Measurements from ENCODE around the gene FBXO31. TPM values are rescaled to one million over a fixed set of nuclear protein-coding genes. Genes with fewer than 3 reads are reported as not detected.

FBXO31 gene
- total and polyA plus RNA-seq, 12 donors = 15.1 to 94.3 (median 72.4) TPM

- H3K4me3 ChIP-seq = no peak overlapping the region
- peaks cover 0 to 65% (median 13%) of the 10 kb centered on the region in 9 donors for H3K36me3 ChIP-seq
- H3K27me3 ChIP-seq = no peaks in the 10 kb centered on the region
- DNase-seq = no peak
- intact Hi-C loops (cut with DNase I) = no loop called here
- ATAC-seq = no peak
- 93 to 95% methylated on average over 17 of the region's 17 CpGs for WGBS, 2 donors
- H3K27ac ChIP-seq = no peak overlapping the region
- H3K4me1 ChIP-seq = peaks cover 0 to 26% (median 9%) of the 10 kb centered on the region in 9 donors
- TF ChIP-seq, protein P1, sequence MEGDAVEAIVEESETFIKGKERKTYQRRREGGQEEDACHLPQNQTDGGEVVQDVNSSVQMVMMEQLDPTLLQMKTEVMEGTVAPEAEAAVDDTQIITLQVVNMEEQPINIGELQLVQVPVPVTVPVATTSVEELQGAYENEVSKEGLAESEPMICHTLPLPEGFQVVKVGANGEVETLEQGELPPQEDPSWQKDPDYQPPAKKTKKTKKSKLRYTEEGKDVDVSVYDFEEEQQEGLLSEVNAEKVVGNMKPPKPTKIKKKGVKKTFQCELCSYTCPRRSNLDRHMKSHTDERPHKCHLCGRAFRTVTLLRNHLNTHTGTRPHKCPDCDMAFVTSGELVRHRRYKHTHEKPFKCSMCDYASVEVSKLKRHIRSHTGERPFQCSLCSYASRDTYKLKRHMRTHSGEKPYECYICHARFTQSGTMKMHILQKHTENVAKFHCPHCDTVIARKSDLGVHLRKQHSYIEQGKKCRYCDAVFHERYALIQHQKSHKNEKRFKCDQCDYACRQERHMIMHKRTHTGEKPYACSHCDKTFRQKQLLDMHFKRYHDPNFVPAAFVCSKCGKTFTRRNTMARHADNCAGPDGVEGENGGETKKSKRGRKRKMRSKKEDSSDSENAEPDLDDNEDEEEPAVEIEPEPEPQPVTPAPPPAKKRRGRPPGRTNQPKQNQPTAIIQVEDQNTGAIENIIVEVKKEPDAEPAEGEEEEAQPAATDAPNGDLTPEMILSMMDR (IDR thresholded peaks at IDR 0.05) = no peak
- no peaks in the 10 kb centered on the region for H3K9me3 ChIP-seq
Observed at GRCh38 chr16:87353613-87354012, 30.0 kb downstream of the FBXO31 start.

GRCh38 chr16:87352818-87353217 is 30.8 kb downstream of the FBXO31 start:
- ATAC-seq (no peak), DNase-seq (no peak)
- Histone ChIP-seq H3K27me3 (no peaks in the 10 kb centered on the region), H3K36me3 (peaks cover 0 to 62% (median 7%) of the 10 kb centered on the region in 9 donors), H3K9me3 (no peaks in the 10 kb centered on the region), H3K4me1 (peaks cover 0 to 24% (median 9%) of the 10 kb centered on the region in 9 donors), H3K4me3 (no peak overlapping the region), H3K27ac (no peak overlapping the region)
- 95 to 96% methylated on average over 15 of the region's 15 CpGs for WGBS, 2 donors
- intact Hi-C loops (cut with DNase I) = no loop called here
- TF ChIP-seq, protein P1 (IDR thresholded peaks at IDR 0.05) = no peak

- Histone ChIP-seq H3K4me3 (no peak overlapping the region), H3K36me3 (peaks cover 0 to 57% (median 7%) of the 10 kb centered on the region in 9 donors), H3K27ac (no peak overlapping the region), H3K9me3 (no peaks in the 10 kb centered on the region), H3K27me3 (no peaks in the 10 kb centered on the region), H3K4me1 (peaks cover 0 to 24% (median 8%) of the 10 kb centered on the region in 9 donors)
- no peak for ATAC-seq
- DNase-seq = peak in 1 of 2 donors; percentile 9
- TF ChIP-seq, protein P1 (IDR thresholded peaks at IDR 0.05) = no peak
- 64 to 67% methylated on average over 9 of the region's 9 CpGs for WGBS, 2 donors
- intact Hi-C loops (cut with DNase I) = no loop called here
Observed at GRCh38 chr16:87351320-87351698, 32.3 kb downstream of the FBXO31 start.

GRCh38 chr16:87350681-87351319 is 32.8 kb downstream of the FBXO31 start:
- 75 to 76% methylated on average over 23 of the region's 23 CpGs for WGBS, 2 donors
- no peaks in the 10 kb centered on the region for H3K9me3 ChIP-seq
- TF ChIP-seq, protein P1 (IDR thresholded peaks at IDR 0.05) = no peak
- no peak overlapping the region for H3K27ac ChIP-seq
- peaks cover 0 to 20% (median 5%) of the 10 kb centered on the region in 9 donors for H3K4me1 ChIP-seq
- peaks cover 0 to 62% (median 9%) of the 10 kb centered on the region in 9 donors for H3K36me3 ChIP-seq
- H3K4me3 ChIP-seq = peak overlapping the region in 2 of 10 donors; percentile 17 to 19
- intact Hi-C loops (cut with DNase I) = no loop called here
- ATAC-seq (peak in 3 of 8 donors; percentile 22 to 43 (median 30)), DNase-seq (peak in 1 of 2 donors; percentile 14)
- H3K27me3 ChIP-seq = no peaks in the 10 kb centered on the region

All from heart right ventricle (tissue), 16 donors.